ENCODE data around the gene PLEKHA7.

DNA sequence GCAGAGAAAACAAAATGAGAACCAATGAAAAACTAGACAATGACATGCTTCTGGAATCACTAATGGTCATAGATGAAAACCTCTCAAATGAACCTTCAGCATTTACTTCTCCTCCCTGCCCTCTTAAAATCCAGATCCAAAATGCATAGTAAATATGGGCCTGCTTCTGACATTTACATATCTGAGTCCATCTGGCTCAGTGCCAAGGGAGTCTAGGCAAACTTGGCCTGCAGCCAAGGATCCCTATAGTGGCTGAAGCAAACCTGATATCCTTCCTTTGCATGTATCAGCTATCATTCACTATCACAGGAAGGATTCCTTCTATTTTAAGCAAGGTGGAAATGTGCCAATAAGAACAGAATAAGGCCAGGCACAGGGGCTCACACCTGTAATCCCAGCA is 170.9 kb downstream of the PLEKHA7 start:
- TF ChIP-seq CTCF (conservative IDR thresholded peaks at IDR 0.05; ENCODE audit: low read length) (no peak), EZH2phosphoT487 (IDR thresholded peaks at IDR 0.05; ENCODE audit: borderline replicate concordance, low read depth, low read length) (no peak)
